Omental fat pad (tissue), 4 donors: Measurements from ENCODE around the gene SMIM33. TPM values are rescaled to one million over a fixed set of nuclear protein-coding genes. Genes with fewer than 3 reads are reported as not detected.

Source experiments
- ATAC-seq: fragments of 150-250 bp; one replicate; pipeline ENCODE4 v1.9.1; 2016; ENCODE audit warnings: mild to moderate bottlenecking, moderate library complexity; ENCODE audit not compliant: low FRiP score
- DNase-seq: peaks from one replicate; pipeline ENCODE4 v3.0.0-alpha.2; 2019; ENCODE audit warnings: low spot score
- total RNA-seq, 4 donors: library from RNA; depleted of rRNA; stranded (reverse); fragments of >200 nt; gene quantifications; one replicate each; pipeline ENCODE4 v1.1.0, GENCODE V29; 2016
- TF ChIP-seq, protein P1 (sequence below), 3 donors: fragments of 450-650 bp; IDR thresholded peaks; one replicate each; pipeline ENCODE4 v1.5.1; 2016 to 2017; ENCODE audit warnings: antibody characterized with exemption in 3 of 3, mild to moderate bottlenecking in 3 of 3, moderate library complexity in 2 of 3

Gene SMIM33
- total RNA-seq: not detected

DNA sequence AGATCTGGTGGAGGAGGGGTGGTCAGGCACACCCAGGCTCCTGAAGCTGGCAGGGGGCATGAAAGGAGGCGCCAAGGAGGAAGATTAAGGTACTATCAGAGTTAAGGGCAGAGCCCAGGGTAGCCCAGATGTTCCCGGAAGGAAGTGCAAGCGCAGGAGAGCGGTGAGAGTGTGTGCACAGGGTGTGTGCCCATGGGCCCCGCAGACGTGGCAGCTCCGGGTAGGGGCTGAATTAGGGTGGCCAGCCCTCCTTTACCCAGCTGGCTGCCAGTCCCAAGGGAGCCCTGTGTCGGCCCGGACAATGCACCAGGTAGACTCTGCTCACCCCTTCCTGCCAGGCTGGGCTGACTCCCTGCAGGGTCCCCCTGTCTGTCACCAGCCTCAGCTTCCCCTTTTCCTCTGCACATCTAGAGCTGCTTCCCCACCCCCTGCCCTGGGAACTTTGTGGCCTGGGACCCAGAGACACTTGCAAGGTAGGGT, at the start of gene SMIM33:
Gene SMIM33, plus strand, starts transcription at position 184 of the 480 bp plus-strand sequence. Its CDS starts 118 bp downstream, at position 302.
- TF ChIP-seq, protein P1, sequence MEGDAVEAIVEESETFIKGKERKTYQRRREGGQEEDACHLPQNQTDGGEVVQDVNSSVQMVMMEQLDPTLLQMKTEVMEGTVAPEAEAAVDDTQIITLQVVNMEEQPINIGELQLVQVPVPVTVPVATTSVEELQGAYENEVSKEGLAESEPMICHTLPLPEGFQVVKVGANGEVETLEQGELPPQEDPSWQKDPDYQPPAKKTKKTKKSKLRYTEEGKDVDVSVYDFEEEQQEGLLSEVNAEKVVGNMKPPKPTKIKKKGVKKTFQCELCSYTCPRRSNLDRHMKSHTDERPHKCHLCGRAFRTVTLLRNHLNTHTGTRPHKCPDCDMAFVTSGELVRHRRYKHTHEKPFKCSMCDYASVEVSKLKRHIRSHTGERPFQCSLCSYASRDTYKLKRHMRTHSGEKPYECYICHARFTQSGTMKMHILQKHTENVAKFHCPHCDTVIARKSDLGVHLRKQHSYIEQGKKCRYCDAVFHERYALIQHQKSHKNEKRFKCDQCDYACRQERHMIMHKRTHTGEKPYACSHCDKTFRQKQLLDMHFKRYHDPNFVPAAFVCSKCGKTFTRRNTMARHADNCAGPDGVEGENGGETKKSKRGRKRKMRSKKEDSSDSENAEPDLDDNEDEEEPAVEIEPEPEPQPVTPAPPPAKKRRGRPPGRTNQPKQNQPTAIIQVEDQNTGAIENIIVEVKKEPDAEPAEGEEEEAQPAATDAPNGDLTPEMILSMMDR (IDR thresholded peaks at IDR 0.05): no peak
- no peak for DNase-seq
- ATAC-seq: no peak

DNA sequence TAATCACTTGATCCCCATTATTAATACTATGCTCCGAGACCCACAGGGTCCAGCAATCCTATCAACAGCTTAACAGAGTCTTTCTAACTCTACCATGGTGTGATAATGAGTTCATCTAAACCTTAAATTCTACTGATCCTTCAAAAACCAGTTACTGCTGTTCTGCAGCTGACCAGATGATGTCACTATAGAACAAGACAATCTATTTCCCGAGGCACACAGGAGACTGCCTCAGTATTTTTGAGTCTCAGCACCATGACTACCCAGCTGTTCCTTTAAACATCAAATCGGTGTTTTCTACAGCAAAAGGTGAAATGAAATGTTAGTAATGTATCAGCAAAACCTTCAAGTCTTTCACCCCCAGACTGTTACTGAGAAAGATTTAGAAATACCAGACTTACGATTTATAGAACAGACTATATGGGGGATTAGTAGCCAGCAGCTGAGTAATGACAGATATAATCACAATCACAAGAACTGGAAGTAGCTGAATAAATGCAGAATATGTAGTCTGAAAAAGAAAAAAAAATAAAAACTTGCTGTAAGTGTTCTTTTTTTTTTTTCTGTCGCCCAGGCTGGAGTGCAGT, 48.4 kb upstream of the SMIM33 start:
- ATAC-seq (peak; percentile 78), DNase-seq (no peak)

DNA sequence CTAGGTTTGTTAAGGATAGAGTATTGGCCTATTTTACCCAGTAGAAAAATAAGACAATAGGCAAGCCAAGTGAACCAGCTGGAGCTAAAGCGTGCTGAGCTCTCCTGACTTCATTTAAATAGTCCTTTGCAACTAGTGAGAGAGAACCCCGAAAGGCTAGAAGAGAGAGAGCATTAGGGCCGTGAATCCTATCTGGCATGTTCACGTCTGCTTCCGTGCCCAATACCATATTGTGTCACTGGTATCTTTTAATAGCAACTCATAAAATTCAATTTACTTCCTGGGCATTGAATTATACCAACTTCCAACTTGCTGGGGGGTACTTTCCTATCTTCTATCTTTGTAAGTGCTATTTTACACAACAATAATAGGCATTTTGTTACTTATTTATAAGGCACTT, 45.3 kb upstream of the SMIM33 start:
- no peak for ATAC-seq
- TF ChIP-seq, protein P1 (IDR thresholded peaks at IDR 0.05): no peak
- DNase-seq: no peak

More for the DNA sequence above, 48.4 kb upstream of the SMIM33 start:
- TF ChIP-seq, protein P1 (IDR thresholded peaks at IDR 0.05): no peak

DNA sequence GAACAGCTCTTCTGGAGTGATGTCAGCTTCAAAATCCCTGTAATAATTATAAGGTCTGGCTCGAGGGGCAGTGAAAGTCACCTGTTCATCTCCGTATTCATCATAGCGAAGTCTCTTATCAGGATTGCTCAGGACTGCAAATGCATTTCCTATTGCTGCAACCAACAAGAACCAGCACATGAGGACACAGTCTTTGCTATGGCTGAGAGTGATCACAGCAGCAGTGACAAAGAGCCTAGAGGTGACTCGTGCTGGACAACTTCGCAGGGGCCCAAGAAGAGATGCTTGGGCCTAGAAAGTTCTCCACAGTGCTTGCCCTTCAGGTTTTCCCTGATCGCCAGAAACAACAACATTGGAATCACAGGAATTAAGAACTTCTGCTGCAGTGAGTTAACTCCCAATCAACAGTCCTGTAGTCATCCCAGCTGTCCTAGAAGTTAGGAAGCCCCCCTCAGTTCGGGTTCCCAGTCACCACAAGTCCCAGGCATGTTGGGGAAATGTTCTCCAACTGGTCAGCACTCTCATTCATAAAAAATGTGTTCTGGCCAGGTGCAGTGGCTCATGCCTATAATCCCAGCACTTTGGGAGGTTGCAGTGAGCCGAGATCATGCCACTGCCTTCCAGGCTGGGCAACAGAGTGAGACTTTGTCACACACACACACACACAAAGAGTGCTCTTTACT, 44.5 kb upstream of the SMIM33 start:
- DNase-seq (no peak), ATAC-seq (no peak)
- TF ChIP-seq, protein P1 (IDR thresholded peaks at IDR 0.05): no peak

DNA sequence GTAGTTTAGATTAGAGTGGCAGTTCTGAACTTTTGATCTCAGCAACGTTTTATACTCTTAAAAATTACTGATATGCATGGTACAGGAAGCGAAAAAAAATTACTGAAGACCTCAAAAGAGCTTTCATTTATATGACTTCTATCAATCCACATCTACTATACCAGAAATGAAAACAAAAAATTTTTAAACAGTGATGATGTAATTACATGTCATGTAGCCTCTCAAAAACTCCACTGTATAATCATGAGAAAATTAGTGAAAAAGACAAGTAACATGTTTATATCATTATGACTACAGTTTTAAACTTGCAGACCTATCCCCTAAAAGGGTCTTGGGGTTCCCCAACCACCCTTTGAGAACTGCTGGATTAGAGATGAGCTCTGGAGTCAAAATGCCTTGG, 40.8 kb upstream of the SMIM33 start:
- ATAC-seq (no peak), DNase-seq (no peak)
- TF ChIP-seq, protein P1 (IDR thresholded peaks at IDR 0.05): no peak

DNA sequence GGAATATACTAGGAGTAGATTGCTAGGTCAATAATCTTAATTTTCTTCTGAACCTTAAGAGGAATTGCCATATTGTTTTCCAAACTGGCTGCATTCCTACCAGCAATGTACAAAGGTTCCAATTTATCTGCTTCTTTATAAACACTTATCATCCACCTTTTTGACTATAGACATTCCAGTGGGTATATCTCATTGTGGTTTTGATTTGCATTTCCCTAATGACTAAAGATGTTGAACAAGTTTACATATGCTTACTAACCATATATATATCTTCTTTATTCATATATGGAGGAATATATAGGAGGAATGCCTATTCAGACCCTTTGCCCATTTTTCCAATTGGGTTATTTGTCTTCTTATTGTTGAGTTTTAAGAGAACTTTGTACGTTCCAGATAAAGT, 39.1 kb upstream of the SMIM33 start:
- DNase-seq (no peak), ATAC-seq (no peak)
- TF ChIP-seq, protein P1 (IDR thresholded peaks at IDR 0.05): no peak

DNA sequence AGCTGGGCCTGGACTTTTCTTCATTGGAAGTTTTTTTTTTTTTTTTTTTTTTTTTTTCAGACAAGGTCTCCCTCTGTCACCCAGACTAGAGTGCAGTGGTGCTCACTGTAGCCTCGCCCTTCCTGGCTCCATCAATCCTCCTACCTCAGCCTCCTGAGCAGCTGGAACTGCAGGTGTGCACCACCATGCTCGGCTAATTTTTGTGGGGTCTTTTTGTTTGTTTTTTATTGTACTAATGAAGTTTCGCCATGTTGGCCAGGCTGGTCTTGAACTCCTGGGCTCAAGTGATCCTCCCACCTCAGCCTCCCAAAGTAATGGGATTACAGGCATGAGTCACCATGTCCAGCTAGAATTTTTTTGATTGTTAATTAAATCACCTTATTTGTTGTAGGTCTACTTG, 35.1 kb upstream of the SMIM33 start:
- TF ChIP-seq, protein P1 (IDR thresholded peaks at IDR 0.05): no peak
- DNase-seq (no peak), ATAC-seq (no peak)
